Loucy (cell line): ENCODE results near the gene FKBP15.

ENCODE experiments used
- H2AFZ ChIP-seq: fragments of 200-600 bp; sonication (generic); 2 replicates; pipeline ENCODE4 v1.6.0; 2016; ENCODE audit warnings: antibody characterized with exemption, mild to moderate bottlenecking, low read length, moderate library complexity
- H3F3A ChIP-seq: fragments of 200-600 bp; 2 replicates; pipeline ENCODE4 v1.6.0; 2016; ENCODE audit warnings: antibody characterized with exemption, low read depth, mild to moderate bottlenecking
- H3K27me3 ChIP-seq: fragments of 200-600 bp; sonication (generic); 2 replicates; pipeline ENCODE4 v1.6.1; 2014; ENCODE audit warnings: low read length, mild to moderate bottlenecking; ENCODE audit not compliant: insufficient read depth, poor library complexity, severe bottlenecking
- H3K36me3 ChIP-seq: fragments of 200-600 bp; sonication (generic); 2 replicates; pipeline ENCODE4 v1.6.1; 2016; ENCODE audit warnings: low read length; ENCODE audit not compliant: insufficient read depth
- H3K4me1 ChIP-seq: fragments of 200-600 bp; sonication (generic); 2 replicates; pipeline ENCODE4 v1.5.1; 2014; ENCODE audit warnings: low read length, mild to moderate bottlenecking; ENCODE audit not compliant: insufficient read depth, poor library complexity, severe bottlenecking
- H3K4me2 ChIP-seq: fragments of 200-600 bp; sonication (generic); 2 replicates; pipeline ENCODE4 v1.6.0; 2014; ENCODE audit warnings: antibody characterized with exemption, low read length, low read depth, mild to moderate bottlenecking; ENCODE audit not compliant: poor library complexity, severe bottlenecking
- H3K4me3 ChIP-seq: fragments of 200-600 bp; sonication (generic); 2 replicates; pipeline ENCODE4 v1.5.1; 2014; ENCODE audit warnings: low read length, mild to moderate bottlenecking, mixed read lengths; ENCODE audit not compliant: poor library complexity, severe bottlenecking
- H3K79me2 ChIP-seq: fragments of 200-600 bp; sonication (generic); 2 replicates; pipeline ENCODE4 v1.6.1; 2014; ENCODE audit warnings: low read length; ENCODE audit not compliant: insufficient read depth
- H3K9ac ChIP-seq: fragments of 200-600 bp; sonication (generic); 2 replicates; pipeline ENCODE4 v1.6.0; 2014; ENCODE audit warnings: mild to moderate bottlenecking, low read depth, low read length, moderate library complexity; ENCODE audit not compliant: poor library complexity, severe bottlenecking
- H3K9me2 ChIP-seq: fragments of 200-600 bp; sonication (generic); replicated peaks from 2 replicates; pipeline ENCODE4 v1.6.1; 2016; ENCODE audit warnings: low read depth, low read length, mixed read lengths
- H3K9me3 ChIP-seq: fragments of 200-600 bp; sonication (generic); 2 replicates; pipeline ENCODE4 v1.6.1; 2014; ENCODE audit warnings: mild to moderate bottlenecking, antibody characterized with exemption, low read length, low read depth; ENCODE audit not compliant: insufficient read depth
- H4K20me1 ChIP-seq: fragments of 200-600 bp; sonication (generic); 2 replicates; pipeline ENCODE4 v1.6.0; 2014; ENCODE audit warnings: antibody characterized with exemption, low read length, mild to moderate bottlenecking; ENCODE audit not compliant: insufficient read depth, poor library complexity, severe bottlenecking
- EZH2phosphoT487 ChIP-seq: fragments of 200-600 bp; IDR thresholded peaks from 2 replicates; pipeline ENCODE4 v1.6.1; 2018; ENCODE audit warnings: antibody characterized with exemption, mild to moderate bottlenecking, moderate library complexity, borderline replicate concordance
- TF ChIP-seq, protein P1 (sequence below): fragments of 200-600 bp; sonication (generic); conservative IDR thresholded peaks from 2 replicates; pipeline ENCODE4 v1.5.1; 2014; ENCODE audit warnings: mild to moderate bottlenecking, antibody characterized with exemption, low read length

The FKBP15 gene

DNA sequence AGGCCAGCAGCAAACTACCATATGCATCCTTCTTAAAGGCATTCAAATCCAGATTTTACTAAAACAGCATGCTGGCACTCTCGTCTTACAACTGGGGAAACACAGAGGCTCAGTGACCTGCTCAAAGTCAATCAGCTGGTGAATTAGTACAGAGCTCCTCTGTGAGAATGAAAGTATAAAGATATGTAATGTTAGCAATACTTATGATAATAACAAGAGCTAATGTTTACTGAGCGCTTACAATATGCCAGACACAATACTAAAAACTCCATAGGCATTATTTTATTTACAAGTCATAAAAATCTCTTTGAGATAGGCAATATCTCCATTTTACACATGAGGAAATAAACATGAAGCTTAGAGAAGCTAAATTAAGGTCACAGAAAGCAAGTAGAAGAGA lies 28.6 kb downstream of the FKBP15 start:
- Histone ChIP-seq H3K4me1 (no peaks in the 10 kb centered on the region), H3K36me3 (peaks cover 74% of the 10 kb centered on the region; the same call in 1 of the 2 replicates), H3F3A (no peaks in the 10 kb centered on the region), H3K9me3 (no peaks in the 10 kb centered on the region), H3K79me2 (no peaks in the 10 kb centered on the region), H3K9ac (no peak overlapping the region), H3K27me3 (no peaks in the 10 kb centered on the region), H3K4me2 (no peak overlapping the region), H2AFZ (no peak overlapping the region), H3K9me2 (no peaks in the 10 kb centered on the region), H3K4me3 (no peak overlapping the region), H4K20me1 (no peaks in the 10 kb centered on the region)
- TF ChIP-seq EZH2phosphoT487: no peak
- TF ChIP-seq, protein P1, sequence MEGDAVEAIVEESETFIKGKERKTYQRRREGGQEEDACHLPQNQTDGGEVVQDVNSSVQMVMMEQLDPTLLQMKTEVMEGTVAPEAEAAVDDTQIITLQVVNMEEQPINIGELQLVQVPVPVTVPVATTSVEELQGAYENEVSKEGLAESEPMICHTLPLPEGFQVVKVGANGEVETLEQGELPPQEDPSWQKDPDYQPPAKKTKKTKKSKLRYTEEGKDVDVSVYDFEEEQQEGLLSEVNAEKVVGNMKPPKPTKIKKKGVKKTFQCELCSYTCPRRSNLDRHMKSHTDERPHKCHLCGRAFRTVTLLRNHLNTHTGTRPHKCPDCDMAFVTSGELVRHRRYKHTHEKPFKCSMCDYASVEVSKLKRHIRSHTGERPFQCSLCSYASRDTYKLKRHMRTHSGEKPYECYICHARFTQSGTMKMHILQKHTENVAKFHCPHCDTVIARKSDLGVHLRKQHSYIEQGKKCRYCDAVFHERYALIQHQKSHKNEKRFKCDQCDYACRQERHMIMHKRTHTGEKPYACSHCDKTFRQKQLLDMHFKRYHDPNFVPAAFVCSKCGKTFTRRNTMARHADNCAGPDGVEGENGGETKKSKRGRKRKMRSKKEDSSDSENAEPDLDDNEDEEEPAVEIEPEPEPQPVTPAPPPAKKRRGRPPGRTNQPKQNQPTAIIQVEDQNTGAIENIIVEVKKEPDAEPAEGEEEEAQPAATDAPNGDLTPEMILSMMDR: no peak

DNA sequence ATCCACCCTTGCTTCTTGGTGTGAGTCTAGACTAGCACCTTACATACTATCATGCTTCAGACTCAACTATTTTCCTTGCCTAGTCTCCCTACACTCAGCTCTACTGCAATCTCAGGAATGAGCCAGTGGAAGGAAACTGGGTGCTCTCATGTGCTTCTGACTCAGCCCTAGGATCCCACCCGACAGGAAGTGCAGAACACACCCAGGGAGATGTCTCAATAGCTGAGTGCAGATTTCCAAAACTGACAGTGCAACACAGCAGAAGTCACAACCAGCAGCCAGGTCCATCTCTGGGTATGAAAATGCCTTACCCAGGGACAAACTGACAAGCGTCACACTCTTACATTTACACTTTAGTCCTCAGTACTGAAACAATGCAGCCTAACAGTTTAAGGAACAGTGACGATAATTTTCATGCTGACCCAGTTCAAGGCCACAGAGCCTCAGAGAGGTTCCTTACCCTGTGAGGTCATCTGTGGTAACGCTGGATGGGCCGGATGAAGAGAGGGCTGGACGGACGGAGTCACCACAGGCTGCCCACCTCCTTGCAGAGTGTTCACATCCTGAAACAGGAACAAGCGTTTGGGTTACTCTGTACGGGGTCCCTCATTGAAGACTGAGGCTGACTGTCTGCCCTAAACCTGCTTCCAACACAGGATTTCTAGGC lies 33.0 kb downstream of the FKBP15 start:
- Histone ChIP-seq H3K4me2 (no peak overlapping the region), H3K9me2 (no peaks in the 10 kb centered on the region), H3K9me3 (no peaks in the 10 kb centered on the region), H3K9ac (no peak overlapping the region), H3K4me1 (no peaks in the 10 kb centered on the region), H3F3A (no peaks in the 10 kb centered on the region), H4K20me1 (no peaks in the 10 kb centered on the region), H3K4me3 (no peak overlapping the region), H3K36me3 (peaks cover 88% of the 10 kb centered on the region; the same call in 1 of the 2 replicates), H3K27me3 (no peaks in the 10 kb centered on the region), H3K79me2 (no peaks in the 10 kb centered on the region), H2AFZ (no peak overlapping the region)
- no peak for TF ChIP-seq EZH2phosphoT487
- TF ChIP-seq, protein P1: no peak

DNA sequence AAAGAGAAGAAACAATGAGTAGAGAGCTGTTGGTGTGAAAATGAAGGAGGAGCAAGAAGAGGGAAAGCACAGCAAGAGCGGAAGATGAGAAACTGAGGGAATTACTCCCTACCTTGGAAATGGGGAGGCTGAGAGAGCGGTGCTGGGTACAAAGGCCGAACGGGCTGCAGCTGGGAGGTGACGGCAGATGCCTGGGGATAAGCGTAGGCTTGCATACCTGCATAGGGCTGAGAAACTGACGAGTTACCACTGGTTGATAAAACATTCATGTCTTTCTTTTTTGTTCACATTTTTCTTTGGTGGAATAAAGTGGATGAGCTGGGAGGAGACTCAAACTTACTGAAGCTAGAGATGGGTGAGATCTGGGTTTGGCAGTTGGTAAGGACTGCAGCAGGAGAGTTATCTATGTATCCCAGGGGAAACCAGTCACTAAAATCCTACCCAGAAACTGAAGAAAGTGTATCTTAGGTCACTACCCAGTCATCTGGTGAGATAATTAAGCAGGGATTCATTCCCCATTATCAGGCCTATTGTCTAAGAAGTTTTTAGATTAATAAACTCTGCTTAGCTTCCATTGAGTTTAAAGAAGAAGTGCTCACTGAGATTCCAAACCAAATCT lies 34.8 kb downstream of the FKBP15 start:
- Histone ChIP-seq H3K4me1 (no peaks in the 10 kb centered on the region), H3K9me2 (no peaks in the 10 kb centered on the region), H3K9me3 (no peaks in the 10 kb centered on the region), H2AFZ (no peak overlapping the region), H3K27me3 (no peaks in the 10 kb centered on the region), H3K36me3 (peaks cover 91% of the 10 kb centered on the region; the same call in 1 of the 2 replicates), H3K79me2 (no peaks in the 10 kb centered on the region), H4K20me1 (no peaks in the 10 kb centered on the region), H3K4me2 (no peak overlapping the region), H3F3A (no peaks in the 10 kb centered on the region), H3K9ac (no peak overlapping the region), H3K4me3 (no peak overlapping the region)
- TF ChIP-seq EZH2phosphoT487: no peak
- TF ChIP-seq, protein P1: no peak
